H9 (cell line): ENCODE results near the gene RTTN. TPM values are rescaled to one million over a fixed set of nuclear protein-coding genes. Genes with fewer than 3 reads are reported as not detected.

Experiments used
- DNase-seq: peaks from one replicate; pipeline ENCODE4 v3.0.0-alpha.2; 2017
- H2AFZ ChIP-seq: one replicate; pipeline ENCODE4 v1.6.1; 2013; ENCODE audit warnings: mild to moderate bottlenecking, low read length, control low read depth, moderate library complexity
- H2AK5ac ChIP-seq: 2 replicates; pipeline ENCODE4 v1.6.1; 2013; ENCODE audit warnings: low read length, control low read depth, mixed read lengths; ENCODE audit not compliant: insufficient read length
- H2BK120ac ChIP-seq: one replicate; pipeline ENCODE4 v1.6.1; 2013; ENCODE audit warnings: low read depth, mild to moderate bottlenecking, low read length, control low read depth, inconsistent platforms; ENCODE audit not compliant: poor library complexity, severe bottlenecking
- H2BK12ac ChIP-seq: 2 replicates; pipeline ENCODE4 v1.6.1; 2013; ENCODE audit warnings: low read length, control low read depth, mixed read lengths, low read depth; ENCODE audit not compliant: insufficient read length
- H2BK15ac ChIP-seq: 2 replicates; pipeline ENCODE4 v1.6.1; 2013; ENCODE audit warnings: low read depth, low read length, control low read depth
- H2BK20ac ChIP-seq: one replicate; pipeline ENCODE4 v1.6.1; 2013; ENCODE audit warnings: low read depth, mild to moderate bottlenecking, low read length, control low read depth, inconsistent platforms; ENCODE audit not compliant: poor library complexity, severe bottlenecking
- H2BK5ac ChIP-seq: 2 replicates; pipeline ENCODE4 v1.6.1; 2013; ENCODE audit warnings: low read length, control low read depth, mixed read lengths; ENCODE audit not compliant: insufficient read length
- H3K14ac ChIP-seq: 2 replicates; pipeline ENCODE4 v1.6.1; 2013; ENCODE audit warnings: low read length, control low read depth; ENCODE audit not compliant: insufficient read depth
- H3K18ac ChIP-seq: 2 replicates; pipeline ENCODE4 v1.6.1; 2013; ENCODE audit warnings: low read depth, mild to moderate bottlenecking, mixed read lengths, low read length, control low read depth; ENCODE audit not compliant: insufficient read length
- H3K23ac ChIP-seq: 2 replicates; pipeline ENCODE4 v1.6.1; 2013; ENCODE audit warnings: low read length, control low read depth, mixed read lengths, low read depth; ENCODE audit not compliant: insufficient read length
- H3K23me2 ChIP-seq: 2 replicates; pipeline ENCODE4 v1.6.1; 2013; ENCODE audit warnings: low read depth, mild to moderate bottlenecking, mixed read lengths, low read length, control low read depth; ENCODE audit not compliant: insufficient read length, poor library complexity, severe bottlenecking
- H3K27ac ChIP-seq: 2 replicates; pipeline ENCODE4 v1.5.1; 2013; ENCODE audit warnings: low read length, control low read depth, mixed read lengths, low read depth; ENCODE audit not compliant: insufficient read length
- H3K27me3 ChIP-seq: 2 replicates; pipeline ENCODE4 v1.6.1; 2013; ENCODE audit warnings: low read length, control low read depth, inconsistent platforms; ENCODE audit not compliant: insufficient read depth
- H3K4ac ChIP-seq: 2 replicates; pipeline ENCODE4 v1.6.1; 2013; ENCODE audit warnings: low read depth, mild to moderate bottlenecking, control low read depth, inconsistent platforms, low read length, moderate library complexity
- H3K4me1 ChIP-seq: 2 replicates; pipeline ENCODE4 v1.6.1; 2013; ENCODE audit warnings: low read length, control low read depth, inconsistent platforms; ENCODE audit not compliant: insufficient read depth
- H3K4me2 ChIP-seq: 2 replicates; pipeline ENCODE4 v1.6.1; 2013; ENCODE audit warnings: low read length, control low read depth, mixed read lengths; ENCODE audit not compliant: insufficient read length, insufficient read depth
- H3K56ac ChIP-seq: 2 replicates; pipeline ENCODE4 v1.6.1; 2013; ENCODE audit warnings: low read depth, mild to moderate bottlenecking, mixed read lengths, low read length, control low read depth; ENCODE audit not compliant: insufficient read length
- H3K79me1 ChIP-seq: 2 replicates; pipeline ENCODE4 v1.6.1; 2013; ENCODE audit warnings: low read depth, mild to moderate bottlenecking, moderate library complexity, low read length, control low read depth, inconsistent platforms; ENCODE audit not compliant: insufficient read depth, poor library complexity, severe bottlenecking
- H3K79me2 ChIP-seq: 2 replicates; pipeline ENCODE4 v1.6.1; 2013; ENCODE audit warnings: low read length, control low read depth, inconsistent platforms; ENCODE audit not compliant: insufficient read depth
- H3K9ac ChIP-seq: 2 replicates; pipeline ENCODE4 v1.6.1; 2013; ENCODE audit warnings: low read length, control low read depth, mixed read lengths; ENCODE audit not compliant: insufficient read length; ENCODE audit errors: extremely low read depth
- H3K9me3 ChIP-seq: one replicate; pipeline ENCODE4 v1.6.1; 2013; ENCODE audit warnings: low read depth, low read length, inconsistent platforms; ENCODE audit not compliant: control insufficient read depth
- H3T11ph ChIP-seq: one replicate; pipeline ENCODE4 v1.6.1; 2013; ENCODE audit warnings: mild to moderate bottlenecking, low read length, control low read depth, inconsistent platforms
- H4K20me1 ChIP-seq: one replicate; pipeline ENCODE4 v1.6.1; 2013; ENCODE audit not compliant: control insufficient read depth, insufficient read length, insufficient read depth
- H4K5ac ChIP-seq: 2 replicates; pipeline ENCODE4 v1.6.1; 2013; ENCODE audit warnings: low read depth, mild to moderate bottlenecking, mixed read lengths, low read length, control low read depth; ENCODE audit not compliant: insufficient read length
- H4K8ac ChIP-seq: replicated peaks from 2 replicates; pipeline ENCODE4 v1.6.1; 2013; ENCODE audit warnings: low read length, control low read depth, mixed read lengths, low read depth; ENCODE audit not compliant: insufficient read length
- H4K91ac ChIP-seq: 2 replicates; pipeline ENCODE4 v1.6.1; 2013; ENCODE audit warnings: low read depth, mild to moderate bottlenecking, moderate library complexity, mixed read lengths, low read length, control low read depth; ENCODE audit not compliant: insufficient read length
- H3K27ac Mint-ChIP-seq, 3 experiments: 2 replicates in 2 of 3; 3 replicates in 1 of 3; pipeline ENCODE4 v1.8.0; 2020 to 2021; ENCODE audit warnings: mixed read lengths in 3 of 3, mild to moderate bottlenecking in 1 of 3, moderate library complexity in 1 of 3
- H3K27me3 Mint-ChIP-seq: 2 replicates; pipeline ENCODE4 v1.8.0; 2021; ENCODE audit warnings: low read depth, mild to moderate bottlenecking, moderate library complexity, mixed read lengths
- H3K36me3 Mint-ChIP-seq, 3 experiments: 2 replicates in 2 of 3; 3 replicates in 1 of 3; pipeline ENCODE4 v1.8.0; 2020 to 2021; ENCODE audit warnings: low read depth in 3 of 3, mixed read lengths in 3 of 3; ENCODE audit not compliant: insufficient read depth in 1 of 3
- H3K4me1 Mint-ChIP-seq, 2 experiments: 2 replicates each; pipeline ENCODE4 v1.8.0; 2020; ENCODE audit warnings: mixed read lengths in 2 of 2
- H3K4me3 Mint-ChIP-seq, 2 experiments: 2 replicates in 1 of 2; 3 replicates in 1 of 2; pipeline ENCODE4 v1.8.0; 2020 to 2021; ENCODE audit warnings: mild to moderate bottlenecking in 2 of 2, mixed read lengths in 2 of 2, moderate library complexity in 1 of 2
- H3K9me3 Mint-ChIP-seq, 2 experiments: 2 replicates in 1 of 2; 3 replicates in 1 of 2; pipeline ENCODE4 v1.8.0; 2020; ENCODE audit warnings: mild to moderate bottlenecking in 2 of 2, mixed read lengths in 2 of 2, moderate library complexity in 1 of 2
- WGBS: extraction: QIAGEN DNeasy Blood & Tissue Kit; methylation state at CpG from one replicate; pipeline ENCODE4 v1.1.7; 2013; ENCODE audit warnings: missing lambda C conversion rate, low lambda C conversion rate, mixed read lengths; ENCODE audit not compliant: insufficient read length; ENCODE audit errors: extremely low coverage; 5-methylcytosine and 5-hydroxymethylcytosine counted together
- total RNA-seq: library from RNA; stranded (reverse); gene quantifications from 2 replicates; pipeline ENCODE4 v1.2.1, GENCODE V29; 2021
- TF ChIP-seq, protein P1 (sequence below): fragments of 200-600 bp; sonication (generic); conservative IDR thresholded peaks from 3 replicates; pipeline ENCODE4 v1.8.0; 2021; ENCODE audit warnings: antibody characterized with exemption, mild to moderate bottlenecking

RTTN gene
- total RNA-seq, 1 experiment from 2014 or later: 17.6 TPM

DNA sequence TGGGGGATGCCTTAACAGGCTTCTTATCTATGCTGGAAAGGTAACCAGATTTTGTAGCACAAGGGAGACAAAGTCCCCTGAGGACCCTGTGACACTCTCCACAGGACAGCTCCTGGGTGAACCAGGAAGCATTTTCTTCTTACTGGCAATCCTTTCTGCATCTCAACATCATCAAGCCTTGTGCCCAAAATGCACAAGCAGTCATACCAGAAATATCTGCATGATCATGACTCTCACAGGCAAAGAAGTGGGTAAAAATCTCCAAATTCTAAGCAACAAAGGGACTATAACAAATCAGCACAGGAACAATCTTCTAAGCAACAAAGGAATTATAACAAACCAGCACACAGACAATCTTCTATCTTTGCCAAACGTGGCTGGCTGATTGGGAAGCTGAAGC is 158.7 kb downstream of the RTTN start:
- Histone ChIP-seq H4K8ac (no peak overlapping the region), H3K27ac (no peak overlapping the region), H2BK15ac (no peak overlapping the region), H3K79me1 (no peaks in the 10 kb centered on the region), H4K91ac (no peak overlapping the region), H3K79me2 (no peaks in the 10 kb centered on the region), H2BK20ac (no peak overlapping the region), H3K23ac (no peak overlapping the region), H3K23me2 (no peaks in the 10 kb centered on the region), H3K4ac (no peak overlapping the region), H2BK120ac (no peak overlapping the region), H3K14ac (no peak overlapping the region), H2BK12ac (no peak overlapping the region), H3K9me3 (no peaks in the 10 kb centered on the region), H3K9ac (no peak overlapping the region), H2AK5ac (no peak overlapping the region), H3K18ac (no peak overlapping the region), H3K4me2 (no peak overlapping the region), H3K56ac (no peak overlapping the region), H3K27me3 (no peaks in the 10 kb centered on the region), H4K20me1 (no peaks in the 10 kb centered on the region), H3T11ph (no peak overlapping the region), H3K4me1 (no peaks in the 10 kb centered on the region), H2AFZ (no peak overlapping the region), H4K5ac (no peak overlapping the region), H2BK5ac (no peak overlapping the region)
- no peak for DNase-seq
- no CpG with 5 or more reads among the region's 1 CpG for WGBS
- Mint-ChIP-seq H3K27me3 (no peaks in the 10 kb centered on the region), H3K27ac (peak overlapping the region; percentile 8 to 53 (median 16); a peak in 2 of 7 replicates), H3K36me3 (peaks cover 2 to 15% (median 12%) of the 10 kb centered on the region in 3 experiments; a peak in 5 of 7 replicates), H3K4me3 (no peak overlapping the region), H3K9me3 (no peaks in the 10 kb centered on the region), H3K4me1 (no peaks in the 10 kb centered on the region)
- TF ChIP-seq, protein P1, sequence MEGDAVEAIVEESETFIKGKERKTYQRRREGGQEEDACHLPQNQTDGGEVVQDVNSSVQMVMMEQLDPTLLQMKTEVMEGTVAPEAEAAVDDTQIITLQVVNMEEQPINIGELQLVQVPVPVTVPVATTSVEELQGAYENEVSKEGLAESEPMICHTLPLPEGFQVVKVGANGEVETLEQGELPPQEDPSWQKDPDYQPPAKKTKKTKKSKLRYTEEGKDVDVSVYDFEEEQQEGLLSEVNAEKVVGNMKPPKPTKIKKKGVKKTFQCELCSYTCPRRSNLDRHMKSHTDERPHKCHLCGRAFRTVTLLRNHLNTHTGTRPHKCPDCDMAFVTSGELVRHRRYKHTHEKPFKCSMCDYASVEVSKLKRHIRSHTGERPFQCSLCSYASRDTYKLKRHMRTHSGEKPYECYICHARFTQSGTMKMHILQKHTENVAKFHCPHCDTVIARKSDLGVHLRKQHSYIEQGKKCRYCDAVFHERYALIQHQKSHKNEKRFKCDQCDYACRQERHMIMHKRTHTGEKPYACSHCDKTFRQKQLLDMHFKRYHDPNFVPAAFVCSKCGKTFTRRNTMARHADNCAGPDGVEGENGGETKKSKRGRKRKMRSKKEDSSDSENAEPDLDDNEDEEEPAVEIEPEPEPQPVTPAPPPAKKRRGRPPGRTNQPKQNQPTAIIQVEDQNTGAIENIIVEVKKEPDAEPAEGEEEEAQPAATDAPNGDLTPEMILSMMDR: no peak
